HEK293 (cell line): Measurements from ENCODE around the gene TOM1.

Experiments used
- CTCF ChIA-PET: fragments of 350-600 bp; formaldehyde crosslinking; extraction: SDS; loops from one replicate; lab custom pipeline; 2021; ENCODE audit warnings: antibody characterized with exemption; lab: Yijun Ruan, JAX
- POLR2A ChIA-PET: fragments of 300-600 bp; formaldehyde crosslinking; extraction: SDS; loops from one replicate; lab custom pipeline; 2020; ENCODE audit warnings: antibody characterized with exemption, inconsistent platforms; lab: Yijun Ruan, JAX
- H3K27ac ChIP-seq: fragments of 200-500 bp; sonication (Bioruptor generic); 2 replicates; pipeline ENCODE4 v1.5.1; 2014; ENCODE audit warnings: low read depth, low read length, control low read depth, inconsistent platforms; ENCODE audit errors: extremely low read depth
- H3K36me3 ChIP-seq, 2 experiments: fragments of 200-500 bp in 1 of 2; sonication (Bioruptor generic) in 1 of 2; 1 replicate in 1 of 2; 2 replicates in 1 of 2; pipeline ENCODE4 v1.5.1; 2014 to 2017; ENCODE audit warnings: inconsistent platforms in 2 of 2, low read length in 2 of 2; ENCODE audit not compliant: control insufficient read depth in 2 of 2, insufficient read depth in 1 of 2
- H3K4me1 ChIP-seq: fragments of 200-500 bp; sonication (Bioruptor generic); 2 replicates; pipeline ENCODE4 v1.5.1; 2014; ENCODE audit warnings: mild to moderate bottlenecking, low read length, inconsistent platforms; ENCODE audit not compliant: control insufficient read depth, insufficient read depth
- H3K4me3 ChIP-seq: 2 replicates; pipeline ENCODE4 v1.5.1; 2011; ENCODE audit warnings: low read depth, mild to moderate bottlenecking, control low read depth, low read length, moderate library complexity
- H3K9me3 ChIP-seq: fragments of 200-500 bp; sonication (Bioruptor generic); 2 replicates; pipeline ENCODE4 v1.5.1; 2014; ENCODE audit warnings: low read depth, low read length, inconsistent platforms; ENCODE audit not compliant: control insufficient read depth, insufficient read depth
- BCL11B ChIP-seq: fragments of 450-650 bp; formaldehyde crosslinking; IDR thresholded peaks from 2 replicates; pipeline ENCODE4 v1.5.1; 2016; ENCODE audit warnings: low read depth, missing biosample characterization, missing genetic modification characterization
- GLI2 ChIP-seq: fragments of 450-650 bp; formaldehyde crosslinking; IDR thresholded peaks from 2 replicates; pipeline ENCODE4; 2017; ENCODE audit warnings: missing biosample characterization, missing genetic modification characterization, low read depth, borderline replicate concordance
- GLIS1 ChIP-seq: fragments of 450-650 bp; formaldehyde crosslinking; IDR thresholded peaks from 2 replicates; pipeline ENCODE4 v1.5.1; 2016; ENCODE audit warnings: missing biosample characterization, missing genetic modification characterization
- HOXA7 ChIP-seq: sonication (generic); formaldehyde crosslinking; IDR thresholded peaks from 2 replicates; pipeline ENCODE4 v1.8.1; 2022; ENCODE audit warnings: missing genetic modification reagents, borderline replicate concordance
- SALL2 ChIP-seq: fragments of 450-650 bp; formaldehyde crosslinking; IDR thresholded peaks from 2 replicates; pipeline ENCODE4 v1.5.0; 2017; ENCODE audit warnings: missing biosample characterization, mild to moderate bottlenecking, missing genetic modification characterization, borderline replicate concordance
- SCRT1 ChIP-seq: fragments of 450-650 bp; formaldehyde crosslinking; IDR thresholded peaks from 2 replicates; pipeline ENCODE4 v1.5.1; 2016; ENCODE audit warnings: missing biosample characterization, missing genetic modification characterization, borderline replicate concordance
- SP2 ChIP-seq: fragments of 450-650 bp; formaldehyde crosslinking; IDR thresholded peaks from 2 replicates; pipeline ENCODE4 v1.5.1; 2016; ENCODE audit warnings: missing biosample characterization, missing genetic modification characterization
- TCF7L2 ChIP-seq: IDR thresholded peaks from 2 replicates; pipeline ENCODE4 v1.6.1; 2011; ENCODE audit warnings: low read depth, mild to moderate bottlenecking, inconsistent platforms, low read length, moderate library complexity, borderline replicate concordance
- ZBTB8A ChIP-seq: fragments of 450-650 bp; formaldehyde crosslinking; IDR thresholded peaks from 2 replicates; pipeline ENCODE4 v1.5.1; 2016; ENCODE audit warnings: missing biosample characterization, missing genetic modification characterization
- ZFP41 ChIP-seq: fragments of 450-650 bp; formaldehyde crosslinking; IDR thresholded peaks from 2 replicates; pipeline ENCODE4 v1.5.1; 2016; ENCODE audit warnings: missing biosample characterization, missing genetic modification characterization, borderline replicate concordance
- ZNF184 ChIP-seq: fragments of 450-650 bp; IDR thresholded peaks from 2 replicates; pipeline ENCODE4 v1.5.1; 2018; ENCODE audit warnings: missing biosample characterization, mild to moderate bottlenecking, missing genetic modification characterization
- ZNF214 ChIP-seq: fragments of 450-650 bp; formaldehyde crosslinking; IDR thresholded peaks from 2 replicates; pipeline ENCODE4 v1.5.1; 2017; ENCODE audit warnings: missing biosample characterization, mild to moderate bottlenecking, missing genetic modification characterization, borderline replicate concordance
- ZNF335 ChIP-seq: fragments of 450-650 bp; formaldehyde crosslinking; conservative IDR thresholded peaks from 2 replicates; pipeline ENCODE4 v1.5.1; 2016; ENCODE audit warnings: missing biosample characterization, missing genetic modification characterization
- ZNF404 ChIP-seq: fragments of 450-650 bp; formaldehyde crosslinking; IDR thresholded peaks from 2 replicates; pipeline ENCODE4 v1.5.1; 2017; ENCODE audit warnings: missing biosample characterization, missing genetic modification characterization
- ZNF514 ChIP-seq: fragments of 450-650 bp; formaldehyde crosslinking; IDR thresholded peaks from 2 replicates; pipeline ENCODE4 v1.5.1; 2016; ENCODE audit warnings: missing biosample characterization, missing genetic modification characterization
- ZNF549 ChIP-seq: fragments of 450-650 bp; IDR thresholded peaks from 2 replicates; pipeline ENCODE4 v1.5.1; 2018; ENCODE audit warnings: missing biosample characterization, missing genetic modification characterization, mild to moderate bottlenecking, inconsistent platforms, moderate library complexity
- ZNF561 ChIP-seq: fragments of 450-650 bp; IDR thresholded peaks from 2 replicates; pipeline ENCODE4 v1.5.1; 2018; ENCODE audit warnings: missing biosample characterization, missing genetic modification characterization, borderline replicate concordance
- ZNF629 ChIP-seq: fragments of 450-650 bp; formaldehyde crosslinking; IDR thresholded peaks from 2 replicates; pipeline ENCODE4 v1.5.1; 2017; ENCODE audit warnings: missing biosample characterization, missing genetic modification characterization
- ZNF654 ChIP-seq: fragments of 450-650 bp; formaldehyde crosslinking; IDR thresholded peaks from 2 replicates; pipeline ENCODE4 v1.5.1; 2016; ENCODE audit warnings: low read depth, missing biosample characterization, missing genetic modification characterization
- ZNF747 ChIP-seq: fragments of 450-650 bp; formaldehyde crosslinking; IDR thresholded peaks from 2 replicates; pipeline ENCODE4 v1.5.1; 2016; ENCODE audit warnings: missing biosample characterization, missing genetic modification characterization
- ZXDB ChIP-seq: fragments of 450-650 bp; formaldehyde crosslinking; IDR thresholded peaks from 2 replicates; pipeline ENCODE4 v1.5.1; 2016; ENCODE audit warnings: missing biosample characterization, missing genetic modification characterization
- TF ChIP-seq, protein P1 (sequence below): fragments of 450-650 bp; formaldehyde crosslinking; IDR thresholded peaks from 2 replicates; pipeline ENCODE4 v1.5.1; 2017; ENCODE audit warnings: missing biosample characterization, missing genetic modification characterization
- TF ChIP-seq, protein P2 (sequence below): fragments of 450-650 bp; formaldehyde crosslinking; IDR thresholded peaks from 2 replicates; pipeline ENCODE4 v1.5.1; 2017; ENCODE audit warnings: missing biosample characterization, missing genetic modification characterization
- TF ChIP-seq, protein P3 (sequence below): fragments of 450-650 bp; formaldehyde crosslinking; IDR thresholded peaks from 2 replicates; pipeline ENCODE4 v1.5.1; 2016; ENCODE audit warnings: missing biosample characterization, missing genetic modification characterization
- TF ChIP-seq, protein P4 (sequence below): IDR thresholded peaks from 2 replicates; pipeline ENCODE4 v1.6.1; 2011; ENCODE audit warnings: mild to moderate bottlenecking, low read depth, low read length, borderline replicate concordance
- TF ChIP-seq, protein P5 (sequence below): fragments of 450-650 bp; formaldehyde crosslinking; IDR thresholded peaks from 2 replicates; pipeline ENCODE4 v1.5.1; 2016; ENCODE audit warnings: missing biosample characterization, missing genetic modification characterization

Gene TOM1

DNA sequence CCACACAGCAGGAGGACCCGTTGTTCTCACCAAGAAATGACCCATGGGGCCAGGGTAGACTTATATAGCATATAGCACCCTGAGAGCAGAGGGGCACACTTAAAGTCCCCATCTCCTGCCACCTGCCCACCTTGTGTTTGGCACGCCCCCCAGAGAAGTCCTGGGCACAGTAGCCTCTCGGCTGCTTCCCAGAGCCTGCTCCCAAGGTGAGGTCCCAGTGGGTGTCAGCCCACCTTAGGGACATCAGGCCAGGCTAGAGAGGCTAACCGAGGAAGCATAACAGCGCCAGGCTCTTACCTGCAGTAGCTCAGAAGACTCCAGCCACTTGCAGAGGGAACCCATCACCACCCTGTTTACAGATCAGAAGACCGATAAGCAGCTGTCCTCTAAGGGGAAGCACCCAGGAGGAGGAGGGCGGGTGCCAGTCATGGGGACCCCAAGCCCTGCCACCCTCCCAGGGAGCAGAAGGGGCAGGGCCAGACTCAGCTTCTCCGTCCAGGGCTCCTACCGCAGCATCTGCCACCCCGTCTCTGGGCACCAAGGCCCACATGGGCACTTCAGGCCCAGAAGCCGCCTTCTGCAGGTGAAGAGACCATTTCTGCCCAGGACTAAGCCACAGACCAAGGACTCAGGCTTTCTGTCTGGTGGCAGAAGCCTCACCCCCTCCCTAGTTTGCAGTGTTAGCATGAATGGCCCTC lies 46.3 kb downstream of the TOM1 start:
- no peak for TF ChIP-seq SCRT1 (tag by site-specific recombination)
- no peak for TF ChIP-seq ZBTB8A (tag by site-specific recombination)
- no peak for TF ChIP-seq SP2 (tag by site-specific recombination)
- TF ChIP-seq GLIS1 (tag by site-specific recombination) = no peak
- TF ChIP-seq ZNF404 = no peak
- CTCF ChIA-PET = interaction anchor here (0.6 kb wide), 1 partner anchor 238 kb away, joined by 3 read pairs; no protein-coding TSS in a partner anchor
- Histone ChIP-seq H3K4me1 (no peaks in the 10 kb centered on the region), H3K9me3 (no peaks in the 10 kb centered on the region), H3K36me3 (peaks cover 12 to 53% of the 10 kb centered on the region in 2 experiments; a peak in 2 of 3 replicates), H3K27ac (no peak overlapping the region), H3K4me3 (no peak overlapping the region)
- POLR2A ChIA-PET = no interaction called here

DNA sequence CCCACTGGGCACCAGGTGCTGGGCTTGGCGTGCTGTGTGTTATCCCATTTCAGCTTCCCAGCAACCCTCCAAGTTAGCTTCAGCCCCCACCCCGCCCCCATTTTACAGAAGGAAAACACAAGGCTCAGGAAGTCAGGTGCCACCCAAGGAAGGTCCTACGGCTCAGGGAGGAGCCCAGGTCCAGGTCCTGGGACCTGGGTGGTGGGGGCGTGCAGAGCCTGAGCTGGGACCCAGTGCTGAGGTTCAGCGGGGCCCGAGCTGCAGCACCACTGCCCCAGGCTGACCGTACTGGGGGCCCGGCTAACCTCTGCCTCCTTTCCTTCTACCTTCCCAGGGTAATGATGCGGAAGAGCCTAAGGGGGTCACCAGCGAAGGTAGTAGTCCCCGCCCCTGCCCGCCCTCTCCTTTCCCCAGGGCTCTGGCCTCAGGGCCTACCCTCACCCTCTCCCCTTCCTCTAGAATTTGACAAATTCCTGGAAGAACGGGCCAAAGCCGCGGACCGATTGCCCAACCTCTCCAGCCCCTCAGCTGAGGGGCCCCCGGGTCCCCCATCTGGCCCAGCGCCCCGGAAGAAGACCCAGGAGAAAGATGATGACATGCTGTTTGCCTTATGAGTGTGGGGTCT lies 47.0 kb downstream of the TOM1 start:
- no peak overlapping the region for H3K27ac ChIP-seq
- H3K4me1 ChIP-seq = no peaks in the 10 kb centered on the region
- H3K36me3 ChIP-seq = peaks cover 12 to 46% of the 10 kb centered on the region in 2 experiments; a peak in 2 of 3 replicates
- no peak overlapping the region for H3K4me3 ChIP-seq
- ChIA-PET POLR2A (interaction anchor here (0.6 kb wide), 1 partner anchor 1878 kb away, joined by 7 read pairs; no protein-coding TSS in a partner anchor), CTCF (interaction anchor here (0.6 to 1.3 kb wide), 3 partner anchors 81 to 720 kb away, joined by 3 to 4 read pairs (median 3); no protein-coding TSS in a partner anchor)
- TF ChIP-seq, protein P1, sequence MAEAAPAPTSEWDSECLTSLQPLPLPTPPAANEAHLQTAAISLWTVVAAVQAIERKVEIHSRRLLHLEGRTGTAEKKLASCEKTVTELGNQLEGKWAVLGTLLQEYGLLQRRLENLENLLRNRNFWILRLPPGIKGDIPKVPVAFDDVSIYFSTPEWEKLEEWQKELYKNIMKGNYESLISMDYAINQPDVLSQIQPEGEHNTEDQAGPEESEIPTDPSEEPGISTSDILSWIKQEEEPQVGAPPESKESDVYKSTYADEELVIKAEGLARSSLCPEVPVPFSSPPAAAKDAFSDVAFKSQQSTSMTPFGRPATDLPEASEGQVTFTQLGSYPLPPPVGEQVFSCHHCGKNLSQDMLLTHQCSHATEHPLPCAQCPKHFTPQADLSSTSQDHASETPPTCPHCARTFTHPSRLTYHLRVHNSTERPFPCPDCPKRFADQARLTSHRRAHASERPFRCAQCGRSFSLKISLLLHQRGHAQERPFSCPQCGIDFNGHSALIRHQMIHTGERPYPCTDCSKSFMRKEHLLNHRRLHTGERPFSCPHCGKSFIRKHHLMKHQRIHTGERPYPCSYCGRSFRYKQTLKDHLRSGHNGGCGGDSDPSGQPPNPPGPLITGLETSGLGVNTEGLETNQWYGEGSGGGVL (tag by site-specific recombination) = no peak
- TF ChIP-seq, protein P2, sequence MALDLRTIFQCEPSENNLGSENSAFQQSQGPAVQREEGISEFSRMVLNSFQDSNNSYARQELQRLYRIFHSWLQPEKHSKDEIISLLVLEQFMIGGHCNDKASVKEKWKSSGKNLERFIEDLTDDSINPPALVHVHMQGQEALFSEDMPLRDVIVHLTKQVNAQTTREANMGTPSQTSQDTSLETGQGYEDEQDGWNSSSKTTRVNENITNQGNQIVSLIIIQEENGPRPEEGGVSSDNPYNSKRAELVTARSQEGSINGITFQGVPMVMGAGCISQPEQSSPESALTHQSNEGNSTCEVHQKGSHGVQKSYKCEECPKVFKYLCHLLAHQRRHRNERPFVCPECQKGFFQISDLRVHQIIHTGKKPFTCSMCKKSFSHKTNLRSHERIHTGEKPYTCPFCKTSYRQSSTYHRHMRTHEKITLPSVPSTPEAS (tag by site-specific recombination) = no peak
- no peak for TF ChIP-seq ZNF561
- TF ChIP-seq TCF7L2 = no peak
- no peak for TF ChIP-seq ZNF747 (tag by site-specific recombination)
- TF ChIP-seq ZNF549 (tag by site-specific recombination) = no peak
- TF ChIP-seq, protein P3, sequence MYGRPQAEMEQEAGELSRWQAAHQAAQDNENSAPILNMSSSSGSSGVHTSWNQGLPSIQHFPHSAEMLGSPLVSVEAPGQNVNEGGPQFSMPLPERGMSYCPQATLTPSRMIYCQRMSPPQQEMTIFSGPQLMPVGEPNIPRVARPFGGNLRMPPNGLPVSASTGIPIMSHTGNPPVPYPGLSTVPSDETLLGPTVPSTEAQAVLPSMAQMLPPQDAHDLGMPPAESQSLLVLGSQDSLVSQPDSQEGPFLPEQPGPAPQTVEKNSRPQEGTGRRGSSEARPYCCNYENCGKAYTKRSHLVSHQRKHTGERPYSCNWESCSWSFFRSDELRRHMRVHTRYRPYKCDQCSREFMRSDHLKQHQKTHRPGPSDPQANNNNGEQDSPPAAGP = no peak
- TF ChIP-seq BCL11B = no peak
- TF ChIP-seq GLI2 (tag by site-specific recombination) = no peak
- H3K9me3 ChIP-seq = no peaks in the 10 kb centered on the region

DNA sequence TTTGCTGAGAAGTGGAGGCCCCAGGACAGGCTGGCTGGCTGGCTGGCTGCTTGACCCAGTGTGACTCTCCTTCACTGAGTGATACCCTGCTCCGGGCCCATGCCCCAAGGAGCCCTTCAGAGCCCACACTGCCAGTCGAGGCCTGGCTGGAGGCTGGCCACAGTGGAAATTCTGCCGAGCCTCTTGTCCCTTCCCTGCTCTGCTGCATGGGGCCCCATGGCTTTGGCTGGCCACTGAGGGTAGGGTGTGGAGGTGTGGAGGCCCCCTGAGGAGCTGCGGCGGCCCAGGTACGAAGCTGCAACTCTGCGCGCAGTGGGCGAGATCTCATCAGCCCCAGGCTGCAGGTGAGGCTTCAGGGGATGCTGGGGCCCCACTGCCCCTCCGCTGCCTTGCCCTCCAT lies 47.8 kb downstream of the TOM1 start:
- POLR2A ChIA-PET = interaction anchor here (0.6 kb wide), 1 partner anchor 1878 kb away, joined by 7 read pairs; no protein-coding TSS in a partner anchor
- no peak overlapping the region; the same call in 1 of the 2 replicates for H3K27ac ChIP-seq
- no peak for TF ChIP-seq SALL2
- no peak for TF ChIP-seq ZFP41 (tag by site-specific recombination)
- TF ChIP-seq, protein P4, sequence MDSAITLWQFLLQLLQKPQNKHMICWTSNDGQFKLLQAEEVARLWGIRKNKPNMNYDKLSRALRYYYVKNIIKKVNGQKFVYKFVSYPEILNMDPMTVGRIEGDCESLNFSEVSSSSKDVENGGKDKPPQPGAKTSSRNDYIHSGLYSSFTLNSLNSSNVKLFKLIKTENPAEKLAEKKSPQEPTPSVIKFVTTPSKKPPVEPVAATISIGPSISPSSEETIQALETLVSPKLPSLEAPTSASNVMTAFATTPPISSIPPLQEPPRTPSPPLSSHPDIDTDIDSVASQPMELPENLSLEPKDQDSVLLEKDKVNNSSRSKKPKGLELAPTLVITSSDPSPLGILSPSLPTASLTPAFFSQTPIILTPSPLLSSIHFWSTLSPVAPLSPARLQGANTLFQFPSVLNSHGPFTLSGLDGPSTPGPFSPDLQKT = no peak
- TF ChIP-seq ZNF629 (tag by site-specific recombination) = no peak
- no peak for TF ChIP-seq ZNF184
- TF ChIP-seq ZNF214 (tag by site-specific recombination) = no peak
- no peak for TF ChIP-seq ZNF654 (tag by site-specific recombination)
- no peak for TF ChIP-seq ZNF335 (tag by site-specific recombination)
- TF ChIP-seq, protein P5, sequence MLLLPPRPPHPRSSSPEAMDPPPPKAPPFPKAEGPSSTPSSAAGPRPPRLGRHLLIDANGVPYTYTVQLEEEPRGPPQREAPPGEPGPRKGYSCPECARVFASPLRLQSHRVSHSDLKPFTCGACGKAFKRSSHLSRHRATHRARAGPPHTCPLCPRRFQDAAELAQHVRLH = no peak
- no peak for TF ChIP-seq ZXDB (tag by site-specific recombination)
- TF ChIP-seq ZNF514 (tag by site-specific recombination) = no peak
- TF ChIP-seq HOXA7 (CRISPR knock-in tag) = no peak
- H3K4me1 ChIP-seq = no peaks in the 10 kb centered on the region
- CTCF ChIA-PET = interaction anchor here (1.2 to 1.3 kb wide), 2 partner anchors 719 to 777 kb away, joined by 4 read pairs; no protein-coding TSS in a partner anchor
- peaks cover 12 to 38% of the 10 kb centered on the region in 2 experiments; a peak in 2 of 3 replicates for H3K36me3 ChIP-seq
- H3K4me3 ChIP-seq = no peak overlapping the region
- no peaks in the 10 kb centered on the region for H3K9me3 ChIP-seq
